Astrocyte of the spinal cord (primary cell): ENCODE measurements around the gene ADCYAP1.
"Not testable (repeated sequence)": the region's sequence is repeated elsewhere in the genome, so short reads cannot be mapped to it uniquely, and the experiment has no call there.

Experiments used
- DNase-seq: peaks from one replicate; pipeline ENCODE4 v3.0.0; 2011; ENCODE audit warnings: low read depth, low spot score
- H3K4me3 ChIP-seq: 2 replicates; pipeline ENCODE4 v1.5.1; 2011; ENCODE audit warnings: low read depth, mild to moderate bottlenecking, low read length, moderate library complexity
- in situ Hi-C: cut with HindIII; loops from 2 replicates; pipeline ENCODE4 v1.10.0; 2017; ENCODE audit warnings: low sequenced_read_pairs
- TF ChIP-seq, protein P1 (sequence below): IDR thresholded peaks from 2 replicates; pipeline ENCODE4 v1.5.1; 2012; ENCODE audit warnings: low read depth, mild to moderate bottlenecking, low read length, inconsistent platforms

ADCYAP1 gene

DNA sequence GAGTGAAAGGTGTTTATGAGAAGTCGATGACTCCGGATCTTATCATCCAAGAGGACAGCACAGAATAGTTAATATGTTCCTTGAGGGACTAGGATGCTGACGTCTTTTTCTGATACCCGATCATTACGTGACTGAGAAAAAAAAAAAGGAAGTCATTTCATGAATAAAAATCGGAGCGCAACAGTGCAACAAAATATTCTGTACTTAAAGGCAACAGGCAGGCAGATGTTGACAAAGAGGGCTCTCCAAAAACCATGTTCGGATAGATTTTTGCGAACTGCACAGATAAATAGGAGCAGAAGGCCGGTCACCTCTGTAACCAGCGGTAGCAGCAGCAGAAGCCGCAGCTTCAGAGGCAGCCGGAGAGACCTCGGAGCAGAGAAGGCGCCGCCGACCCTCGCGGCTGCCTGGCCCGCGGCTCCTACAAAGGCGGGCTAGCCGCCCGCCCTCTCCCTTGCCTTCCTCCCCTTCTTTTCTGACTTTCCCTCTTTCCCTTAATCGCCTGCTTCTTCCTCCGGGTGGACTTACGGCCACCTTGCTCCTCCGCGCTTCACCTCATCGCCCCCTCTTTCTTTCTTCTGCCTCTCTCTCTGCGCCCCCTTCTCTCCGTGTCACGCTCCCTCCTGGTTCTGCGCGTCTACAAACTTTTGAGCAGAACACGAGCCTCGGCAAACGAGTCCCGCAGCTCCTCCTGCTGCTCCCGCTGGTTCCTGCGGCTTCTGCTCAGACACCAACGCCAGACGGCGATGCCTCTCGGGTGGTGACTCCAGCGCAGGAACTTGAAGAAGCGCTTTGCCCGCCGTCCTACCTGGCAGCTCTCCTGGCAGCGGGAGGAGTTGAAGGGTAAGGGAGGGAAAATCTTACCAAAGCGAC is at the start of gene ADCYAP1:
TSS of gene ADCYAP1 (plus strand) at position 654 of the 873 bp plus-strand sequence. CDS start 516 bp downstream, outside the sequence.
- TF ChIP-seq, protein P1, sequence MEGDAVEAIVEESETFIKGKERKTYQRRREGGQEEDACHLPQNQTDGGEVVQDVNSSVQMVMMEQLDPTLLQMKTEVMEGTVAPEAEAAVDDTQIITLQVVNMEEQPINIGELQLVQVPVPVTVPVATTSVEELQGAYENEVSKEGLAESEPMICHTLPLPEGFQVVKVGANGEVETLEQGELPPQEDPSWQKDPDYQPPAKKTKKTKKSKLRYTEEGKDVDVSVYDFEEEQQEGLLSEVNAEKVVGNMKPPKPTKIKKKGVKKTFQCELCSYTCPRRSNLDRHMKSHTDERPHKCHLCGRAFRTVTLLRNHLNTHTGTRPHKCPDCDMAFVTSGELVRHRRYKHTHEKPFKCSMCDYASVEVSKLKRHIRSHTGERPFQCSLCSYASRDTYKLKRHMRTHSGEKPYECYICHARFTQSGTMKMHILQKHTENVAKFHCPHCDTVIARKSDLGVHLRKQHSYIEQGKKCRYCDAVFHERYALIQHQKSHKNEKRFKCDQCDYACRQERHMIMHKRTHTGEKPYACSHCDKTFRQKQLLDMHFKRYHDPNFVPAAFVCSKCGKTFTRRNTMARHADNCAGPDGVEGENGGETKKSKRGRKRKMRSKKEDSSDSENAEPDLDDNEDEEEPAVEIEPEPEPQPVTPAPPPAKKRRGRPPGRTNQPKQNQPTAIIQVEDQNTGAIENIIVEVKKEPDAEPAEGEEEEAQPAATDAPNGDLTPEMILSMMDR = no peak
- in situ Hi-C loops = no loop called here
- no peak for DNase-seq
- H3K4me3 ChIP-seq = no peak within 1 kb of the TSS

DNA sequence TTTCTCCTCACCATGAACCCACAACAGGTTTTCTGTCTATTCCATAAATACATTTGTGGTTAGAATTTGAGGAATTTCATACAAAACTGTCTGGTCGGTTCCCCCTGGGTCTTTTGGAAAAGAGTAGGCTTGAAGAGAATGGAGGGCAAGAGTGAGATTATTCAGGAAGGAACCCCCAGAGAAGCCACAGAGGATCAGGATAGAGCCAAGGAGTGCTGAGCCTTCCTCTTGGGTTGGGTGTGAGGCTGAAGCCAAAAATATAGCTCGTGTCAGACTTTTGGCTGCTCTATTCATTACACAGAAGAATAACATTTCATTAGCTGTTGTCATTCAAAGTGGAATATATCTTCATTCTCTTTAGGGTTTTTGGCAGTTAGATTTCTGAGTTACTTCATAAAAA is 46.7 kb upstream of the ADCYAP1 start:
- in situ Hi-C loops = no loop called here
- TF ChIP-seq, protein P1 = no peak
- H3K4me3 ChIP-seq = no peak overlapping the region
- no peak for DNase-seq

DNA sequence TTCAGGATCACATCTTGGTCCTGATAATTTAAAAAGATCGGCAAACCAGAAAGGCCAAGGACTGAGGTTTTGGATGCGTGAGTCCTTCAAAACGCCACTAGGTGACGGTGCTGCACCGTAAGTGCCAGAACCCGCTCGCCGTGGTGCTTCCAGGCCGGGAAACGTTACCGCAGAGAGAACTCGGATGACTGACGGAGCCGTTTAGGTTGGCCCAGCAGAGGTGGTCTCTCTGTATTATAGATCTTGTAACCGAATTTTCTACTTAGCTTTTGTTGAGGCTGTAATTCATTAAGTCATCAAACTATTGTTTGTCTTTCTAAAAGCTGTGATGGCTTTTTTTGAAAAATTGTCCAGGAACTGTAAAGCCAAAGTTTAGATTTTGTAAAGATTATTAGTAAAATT is 39.8 kb upstream of the ADCYAP1 start:
- in situ Hi-C loops = no loop called here
- TF ChIP-seq, protein P1 = peak; percentile 100
- peak; percentile 78 for DNase-seq
- H3K4me3 ChIP-seq = no peak overlapping the region

DNA sequence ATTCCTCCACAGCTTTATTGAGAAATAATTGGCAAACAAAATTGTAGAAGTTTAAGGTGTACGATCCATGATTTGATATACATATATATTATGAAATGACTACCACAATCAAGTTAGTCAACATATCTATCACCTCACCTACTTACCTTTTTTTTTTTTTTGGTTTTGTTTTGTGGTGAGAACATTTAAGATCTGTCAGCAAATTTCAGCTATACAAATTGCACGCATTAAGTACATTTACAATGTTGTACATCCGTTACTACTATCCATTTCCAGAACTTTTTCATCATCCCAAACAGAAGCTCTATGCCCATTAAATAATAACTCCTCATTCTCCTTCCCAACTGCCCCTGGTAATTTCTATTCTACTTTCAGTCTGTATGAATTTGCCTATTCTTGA is 37.4 kb upstream of the ADCYAP1 start:
- H3K4me3 ChIP-seq = no peak overlapping the region
- TF ChIP-seq, protein P1 = no peak
- no peak for DNase-seq
- in situ Hi-C loops = no loop called here

GRCh38 chr18:873426-873825 is 31.2 kb upstream of the ADCYAP1 start:
- H3K4me3 ChIP-seq, DNase-seq, in situ Hi-C loops: not testable (repeated sequence)

GRCh38 chr18:875912-876311 is 28.8 kb upstream of the ADCYAP1 start:
- DNase-seq = no peak
- no peak overlapping the region for H3K4me3 ChIP-seq
- TF ChIP-seq, protein P1 = no peak
- in situ Hi-C loops = no loop called here

DNA sequence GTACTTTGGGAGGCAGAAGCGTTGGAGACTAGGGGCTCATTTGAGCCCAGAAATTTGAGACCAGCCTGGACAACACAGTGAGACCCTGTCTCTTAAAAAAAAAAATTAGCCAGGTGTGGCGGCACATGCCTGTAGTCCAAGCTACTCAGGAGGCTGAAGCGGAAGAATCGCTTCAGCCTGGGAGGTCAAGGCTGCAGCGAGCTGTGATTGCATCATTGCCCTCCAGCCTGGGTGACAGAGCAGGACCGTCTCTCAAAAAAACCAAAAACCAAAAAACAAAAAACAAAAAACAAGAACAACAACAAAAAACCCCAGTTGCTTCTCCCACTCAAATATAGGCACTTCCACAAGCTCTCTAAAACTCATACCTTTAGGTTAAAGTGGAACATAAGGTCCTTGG is 27.4 kb upstream of the ADCYAP1 start:
- no peak for DNase-seq
- in situ Hi-C loops = no loop called here
- TF ChIP-seq, protein P1 = no peak
- no peak overlapping the region for H3K4me3 ChIP-seq
